DND-41 (cell line): ENCODE data around the gene WDR88.
"Not testable (repeated sequence)": the region's sequence is repeated elsewhere in the genome, so short reads cannot be mapped to it uniquely, and the experiment has no call there.

Source experiments
- ATAC-seq: fragments of 200-7000 bp; cut with Tn5 transposase; 3 replicates; pipeline ENCODE4 v1.9.1; 2021; ENCODE audit warnings: low read depth; ENCODE audit not compliant: insufficient read depth
- DNase-seq: peaks from one replicate; pipeline ENCODE4 v3.0.0-alpha.2; 2020
- H2AFZ ChIP-seq: 2 replicates; pipeline ENCODE4 v1.6.0; 2012; ENCODE audit warnings: low read depth, low read length
- H3K27ac ChIP-seq: 2 replicates; pipeline ENCODE4 v1.5.1; 2012; ENCODE audit warnings: low read length, inconsistent platforms
- H3K27me3 ChIP-seq: fragments of 200-600 bp; sonication (generic); 2 replicates; pipeline ENCODE4 v1.6.0; 2012; ENCODE audit warnings: low read length, mild to moderate bottlenecking, inconsistent platforms; ENCODE audit not compliant: insufficient read depth, poor library complexity
- H3K36me3 ChIP-seq: 2 replicates; pipeline ENCODE4 v1.5.1; 2012; ENCODE audit warnings: low read length, inconsistent platforms; ENCODE audit not compliant: insufficient read depth
- H3K4me1 ChIP-seq: 2 replicates; pipeline ENCODE4 v1.5.1; 2012; ENCODE audit warnings: mild to moderate bottlenecking, low read length; ENCODE audit not compliant: insufficient read depth
- H3K4me2 ChIP-seq: 2 replicates; pipeline ENCODE4 v1.6.0; 2012; ENCODE audit warnings: mild to moderate bottlenecking, moderate library complexity, low read length, inconsistent platforms; ENCODE audit not compliant: insufficient read depth
- H3K4me3 ChIP-seq, 2 experiments: fragments of 200-600 bp in 1 of 2; shearing (Covaris generic) in 1 of 2; 2 replicates each; pipeline ENCODE4 v1.5.1; 2012 to 2016; ENCODE audit warnings: inconsistent platforms in 2 of 2, low read length in 2 of 2, mild to moderate bottlenecking in 2 of 2, low read depth in 1 of 2, moderate library complexity in 1 of 2
- H3K79me2 ChIP-seq: 2 replicates; pipeline ENCODE4 v1.6.0; 2012; ENCODE audit warnings: low read length, inconsistent platforms; ENCODE audit not compliant: insufficient read depth
- H3K9ac ChIP-seq: 2 replicates; pipeline ENCODE4 v1.6.0; 2012; ENCODE audit warnings: low read depth, mild to moderate bottlenecking, inconsistent platforms, low read length, moderate library complexity
- H3K9me3 ChIP-seq: 2 replicates; pipeline ENCODE4 v1.5.1; 2012; ENCODE audit warnings: low read length, moderate library complexity, mild to moderate bottlenecking, inconsistent platforms; ENCODE audit not compliant: insufficient read depth, severe bottlenecking
- H4K20me1 ChIP-seq: 2 replicates; pipeline ENCODE4 v1.6.0; 2012; ENCODE audit warnings: low read length; ENCODE audit not compliant: insufficient read depth
- EZH2 ChIP-seq: IDR thresholded peaks from 3 replicates; pipeline ENCODE4 v1.6.1; 2012; ENCODE audit warnings: borderline replicate concordance, low read depth, mild to moderate bottlenecking, moderate library complexity, low read length, inconsistent platforms; ENCODE audit not compliant: severe bottlenecking
- TF ChIP-seq, protein P1 (sequence below): IDR thresholded peaks from 2 replicates; pipeline ENCODE4 v1.5.1; 2012; ENCODE audit warnings: borderline replicate concordance, low read length, moderate library complexity, mild to moderate bottlenecking; ENCODE audit not compliant: poor library complexity, severe bottlenecking; ENCODE audit errors: extremely low read depth

WDR88 gene

DNA sequence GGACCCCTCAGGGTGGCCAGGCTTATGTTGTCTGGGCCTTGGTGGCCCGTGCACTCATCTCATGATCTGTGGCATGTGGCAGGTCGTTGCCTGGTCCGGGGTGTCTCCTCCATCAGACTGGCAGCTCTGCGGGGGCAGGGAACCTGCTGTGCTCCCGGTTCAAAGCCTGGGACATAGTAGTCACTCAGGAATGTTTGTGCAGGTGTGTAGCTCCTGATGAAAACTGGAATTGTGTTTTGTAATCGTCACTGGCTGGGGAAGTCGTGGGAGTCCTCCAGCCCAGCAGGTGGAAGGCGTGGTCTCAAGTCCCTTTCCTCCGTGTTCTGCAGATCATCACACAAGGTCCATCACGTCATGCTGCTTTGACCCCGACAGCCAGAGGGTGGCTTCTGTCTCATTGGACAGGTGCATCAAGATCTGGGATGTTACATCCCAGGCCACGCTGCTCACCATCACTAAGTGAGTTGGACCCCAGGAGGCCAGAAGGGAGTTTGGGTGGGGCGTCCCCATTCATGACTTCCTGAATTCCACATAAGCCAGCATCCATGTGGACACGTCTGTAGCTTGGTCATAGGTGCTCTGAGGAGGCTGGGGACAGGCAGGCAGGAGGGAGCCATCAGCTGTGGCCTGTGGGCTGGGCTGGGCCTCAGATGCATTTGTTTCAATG lies 19.1 kb downstream of the WDR88 start:
- no peak overlapping the region for H3K27ac ChIP-seq
- H3K4me1 ChIP-seq = no peaks in the 10 kb centered on the region
- H3K4me2 ChIP-seq = no peak overlapping the region
- DNase-seq (no peak), ATAC-seq (no peak)
- TF ChIP-seq, protein P1, sequence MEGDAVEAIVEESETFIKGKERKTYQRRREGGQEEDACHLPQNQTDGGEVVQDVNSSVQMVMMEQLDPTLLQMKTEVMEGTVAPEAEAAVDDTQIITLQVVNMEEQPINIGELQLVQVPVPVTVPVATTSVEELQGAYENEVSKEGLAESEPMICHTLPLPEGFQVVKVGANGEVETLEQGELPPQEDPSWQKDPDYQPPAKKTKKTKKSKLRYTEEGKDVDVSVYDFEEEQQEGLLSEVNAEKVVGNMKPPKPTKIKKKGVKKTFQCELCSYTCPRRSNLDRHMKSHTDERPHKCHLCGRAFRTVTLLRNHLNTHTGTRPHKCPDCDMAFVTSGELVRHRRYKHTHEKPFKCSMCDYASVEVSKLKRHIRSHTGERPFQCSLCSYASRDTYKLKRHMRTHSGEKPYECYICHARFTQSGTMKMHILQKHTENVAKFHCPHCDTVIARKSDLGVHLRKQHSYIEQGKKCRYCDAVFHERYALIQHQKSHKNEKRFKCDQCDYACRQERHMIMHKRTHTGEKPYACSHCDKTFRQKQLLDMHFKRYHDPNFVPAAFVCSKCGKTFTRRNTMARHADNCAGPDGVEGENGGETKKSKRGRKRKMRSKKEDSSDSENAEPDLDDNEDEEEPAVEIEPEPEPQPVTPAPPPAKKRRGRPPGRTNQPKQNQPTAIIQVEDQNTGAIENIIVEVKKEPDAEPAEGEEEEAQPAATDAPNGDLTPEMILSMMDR = no peak
- no peak for TF ChIP-seq EZH2
- H3K9ac ChIP-seq = no peak overlapping the region
- no peaks in the 10 kb centered on the region for H3K79me2 ChIP-seq
- no peaks in the 10 kb centered on the region for H3K36me3 ChIP-seq
- no peaks in the 10 kb centered on the region for H4K20me1 ChIP-seq
- no peaks in the 10 kb centered on the region for H3K9me3 ChIP-seq
- H3K27me3 ChIP-seq = no peaks in the 10 kb centered on the region
- H2AFZ ChIP-seq = no peak overlapping the region
- no peak overlapping the region for H3K4me3 ChIP-seq

DNA sequence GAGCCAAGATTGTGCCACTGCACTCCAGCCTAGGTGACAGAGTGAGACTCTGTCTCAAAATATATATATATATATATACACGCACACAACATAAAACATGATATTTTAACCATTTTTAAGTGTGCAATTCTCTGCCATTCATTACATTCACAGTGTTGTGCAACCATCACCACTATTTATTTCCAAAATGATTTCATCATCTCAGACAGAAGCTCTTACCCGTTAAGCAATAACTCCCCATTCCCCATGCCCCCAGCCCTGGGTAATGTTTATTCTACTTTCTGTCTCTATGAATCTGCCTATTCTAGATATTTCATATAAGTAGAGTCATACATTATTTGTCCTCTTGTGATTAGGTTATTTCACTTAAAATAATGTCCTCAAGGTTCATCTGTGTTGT lies 20.3 kb downstream of the WDR88 start:
- Histone ChIP-seq H3K27me3 (no peaks in the 10 kb centered on the region), H3K4me1 (no peaks in the 10 kb centered on the region), H4K20me1 (no peaks in the 10 kb centered on the region), H2AFZ (no peak overlapping the region), H3K27ac (no peak overlapping the region), H3K36me3 (no peaks in the 10 kb centered on the region), H3K4me3 (no peak overlapping the region), H3K9me3 (no peaks in the 10 kb centered on the region), H3K9ac (no peak overlapping the region), H3K4me2 (no peak overlapping the region), H3K79me2 (no peaks in the 10 kb centered on the region)
- TF ChIP-seq EZH2 = no peak
- TF ChIP-seq, protein P1 = no peak
- no peak for ATAC-seq
- DNase-seq = no peak

DNA sequence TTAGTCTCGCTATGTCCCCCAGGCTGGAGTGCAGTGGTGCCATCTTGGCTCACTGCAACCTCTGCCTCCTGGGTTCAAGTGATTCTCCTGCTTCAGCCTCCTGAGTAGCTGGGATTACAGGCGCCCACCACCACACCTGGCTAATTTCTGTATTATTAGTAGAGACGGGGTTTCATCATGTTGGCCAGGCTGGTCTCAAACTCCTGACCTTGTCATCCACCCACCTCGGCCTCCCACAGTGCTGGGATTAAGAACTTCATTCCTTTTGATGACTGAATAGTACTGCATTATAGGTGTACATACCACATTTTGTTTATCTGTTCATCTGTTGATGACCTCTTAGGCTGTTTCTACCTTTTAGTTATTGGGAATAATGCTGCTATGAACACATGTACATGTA lies 20.7 kb downstream of the WDR88 start:
- not testable (repeated sequence) for DNase-seq, H3K4me1 ChIP-seq, H4K20me1 ChIP-seq, H3K27me3 ChIP-seq, H3K36me3 ChIP-seq, ATAC-seq, H3K79me2 ChIP-seq, H3K9ac ChIP-seq, H2AFZ ChIP-seq, H3K4me2 ChIP-seq, H3K4me3 ChIP-seq, H3K9me3 ChIP-seq, H3K27ac ChIP-seq

DNA sequence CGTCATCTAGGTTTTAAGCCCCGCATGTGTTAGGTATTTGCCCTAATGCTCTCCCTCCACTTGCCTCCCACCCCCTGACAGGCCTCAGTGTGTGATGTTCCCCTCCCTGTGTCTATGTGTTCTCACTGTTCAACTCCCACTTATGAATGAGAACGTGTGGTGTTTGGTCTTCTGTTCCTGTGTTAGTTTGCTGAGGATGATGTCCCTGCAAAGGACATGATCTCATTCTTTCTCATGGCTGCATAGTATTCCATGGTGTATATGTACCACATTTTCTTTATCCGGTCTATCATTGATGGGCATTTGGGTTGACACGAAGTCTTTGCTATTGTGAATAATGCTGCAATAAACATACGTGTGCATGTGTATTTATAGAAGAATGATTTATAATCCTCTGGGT lies 22.4 kb downstream of the WDR88 start:
- H3K4me2 ChIP-seq, H3K9ac ChIP-seq, H3K27ac ChIP-seq, ATAC-seq, H3K79me2 ChIP-seq, DNase-seq, H2AFZ ChIP-seq, H3K27me3 ChIP-seq, H4K20me1 ChIP-seq, H3K9me3 ChIP-seq, H3K4me1 ChIP-seq, H3K36me3 ChIP-seq, H3K4me3 ChIP-seq: not testable (repeated sequence)
